HEK293T (cell line): Measurements from ENCODE around the gene C16orf74.

Source experiments
- CTBP1 ChIP-seq: fragments of 450-650 bp; IDR thresholded peaks from 2 replicates; pipeline ENCODE4 v1.6.1; 2016; ENCODE audit warnings: borderline replicate concordance
- FOXA1 ChIP-seq: fragments of 450-650 bp; IDR thresholded peaks from 2 replicates; pipeline ENCODE4 v1.6.1; 2016; ENCODE audit warnings: mild to moderate bottlenecking
- FOXK2 ChIP-seq: fragments of 450-650 bp; IDR thresholded peaks from 2 replicates; pipeline ENCODE4 v1.6.1; 2016; ENCODE audit warnings: mild to moderate bottlenecking
- FOXM1 ChIP-seq: fragments of 450-650 bp; IDR thresholded peaks from 2 replicates; pipeline ENCODE4 v1.6.1; 2017; ENCODE audit warnings: mild to moderate bottlenecking, borderline replicate concordance
- HDGF ChIP-seq: fragments of 450-650 bp; IDR thresholded peaks from 2 replicates; pipeline ENCODE4 v1.6.1; 2017; ENCODE audit warnings: antibody characterized with exemption, borderline replicate concordance
- LEF1 ChIP-seq: fragments of 450-650 bp; IDR thresholded peaks from 2 replicates; pipeline ENCODE4 v1.6.1; 2017; ENCODE audit warnings: mild to moderate bottlenecking, borderline replicate concordance
- SP1 ChIP-seq: fragments of 450-650 bp; IDR thresholded peaks from 2 replicates; pipeline ENCODE4 v1.6.1; 2017
- TARDBP ChIP-seq: fragments of 450-650 bp; IDR thresholded peaks from 2 replicates; pipeline ENCODE4 v1.6.1; 2016
- ZNF384 ChIP-seq: fragments of 450-650 bp; IDR thresholded peaks from 2 replicates; pipeline ENCODE4 v1.6.1; 2016

DNA sequence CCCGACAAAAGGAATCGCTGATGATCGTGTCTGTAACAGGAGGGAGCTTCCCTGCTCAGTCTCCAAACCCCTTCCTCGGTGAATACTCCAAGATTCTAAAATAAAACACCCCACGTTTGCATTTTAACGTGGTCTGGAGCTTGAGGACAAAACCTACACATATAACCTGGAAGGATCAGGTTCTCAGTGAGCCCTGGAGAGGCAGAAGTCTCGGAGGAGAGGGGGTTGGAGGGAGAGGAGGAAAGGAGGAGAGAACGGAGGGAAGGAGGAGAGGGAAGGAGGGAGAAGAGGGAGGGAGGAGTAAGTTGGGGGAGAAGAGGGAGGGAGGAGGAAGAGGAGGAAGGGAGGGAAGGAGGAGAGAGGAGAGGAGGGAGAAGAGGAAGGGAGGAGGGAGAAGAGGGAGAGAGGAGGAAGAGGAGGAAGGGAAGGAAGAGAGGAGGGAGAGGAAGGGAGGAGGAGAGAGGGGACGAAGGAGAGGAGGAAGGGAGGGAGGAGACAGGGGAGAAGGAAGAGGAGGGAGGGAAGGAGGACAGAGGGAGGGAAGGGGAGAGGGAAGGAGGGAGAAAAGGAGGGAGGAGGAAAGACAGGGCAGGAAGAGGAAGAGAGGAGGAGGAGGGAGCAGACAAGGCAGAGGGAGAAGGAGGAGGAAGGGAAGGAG, 34.7 kb downstream of the C16orf74 start:
- TF ChIP-seq SP1 (no peak), HDGF (no peak), CTBP1 (no peak), FOXM1 (no peak), ZNF384 (no peak), TARDBP (no peak), FOXA1 (no peak), LEF1 (no peak), FOXK2 (no peak)
